GM21786 (cell line): ENCODE results near the gene KRT84.

Experiments
- ATAC-seq: cut with Tn5 transposase; IDR thresholded peaks from one replicate; pipeline ENCODE4 v1.9.1; 2021; ENCODE audit not compliant: unreplicated experiment

Gene KRT84, protein sequence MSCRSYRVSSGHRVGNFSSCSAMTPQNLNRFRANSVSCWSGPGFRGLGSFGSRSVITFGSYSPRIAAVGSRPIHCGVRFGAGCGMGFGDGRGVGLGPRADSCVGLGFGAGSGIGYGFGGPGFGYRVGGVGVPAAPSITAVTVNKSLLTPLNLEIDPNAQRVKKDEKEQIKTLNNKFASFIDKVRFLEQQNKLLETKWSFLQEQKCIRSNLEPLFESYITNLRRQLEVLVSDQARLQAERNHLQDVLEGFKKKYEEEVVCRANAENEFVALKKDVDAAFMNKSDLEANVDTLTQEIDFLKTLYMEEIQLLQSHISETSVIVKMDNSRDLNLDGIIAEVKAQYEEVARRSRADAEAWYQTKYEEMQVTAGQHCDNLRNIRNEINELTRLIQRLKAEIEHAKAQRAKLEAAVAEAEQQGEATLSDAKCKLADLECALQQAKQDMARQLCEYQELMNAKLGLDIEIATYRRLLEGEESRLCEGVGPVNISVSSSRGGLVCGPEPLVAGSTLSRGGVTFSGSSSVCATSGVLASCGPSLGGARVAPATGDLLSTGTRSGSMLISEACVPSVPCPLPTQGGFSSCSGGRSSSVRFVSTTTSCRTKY

DNA sequence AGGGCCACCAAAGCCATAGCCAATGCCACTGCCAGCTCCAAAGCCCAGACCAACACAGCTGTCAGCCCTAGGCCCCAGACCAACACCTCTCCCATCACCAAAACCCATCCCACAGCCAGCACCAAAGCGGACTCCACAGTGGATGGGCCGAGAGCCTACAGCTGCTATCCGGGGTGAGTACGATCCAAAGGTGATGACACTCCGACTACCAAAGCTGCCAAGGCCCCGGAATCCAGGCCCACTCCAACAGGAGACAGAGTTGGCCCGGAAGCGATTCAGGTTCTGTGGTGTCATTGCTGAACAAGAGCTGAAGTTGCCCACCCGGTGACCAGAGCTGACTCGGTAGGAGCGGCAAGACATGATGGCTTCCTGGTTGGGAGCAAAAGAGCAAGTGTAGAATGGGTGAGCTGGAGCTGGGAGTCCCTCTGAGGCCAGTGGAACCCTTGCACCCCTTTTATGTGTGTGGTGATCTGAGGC lies at the start of gene KRT84:
KRT84 (minus strand) TSS at position 427 of the 477 bp plus-strand sequence; CDS start at position 360, 67 bp downstream.
- ATAC-seq: no peak

DNA sequence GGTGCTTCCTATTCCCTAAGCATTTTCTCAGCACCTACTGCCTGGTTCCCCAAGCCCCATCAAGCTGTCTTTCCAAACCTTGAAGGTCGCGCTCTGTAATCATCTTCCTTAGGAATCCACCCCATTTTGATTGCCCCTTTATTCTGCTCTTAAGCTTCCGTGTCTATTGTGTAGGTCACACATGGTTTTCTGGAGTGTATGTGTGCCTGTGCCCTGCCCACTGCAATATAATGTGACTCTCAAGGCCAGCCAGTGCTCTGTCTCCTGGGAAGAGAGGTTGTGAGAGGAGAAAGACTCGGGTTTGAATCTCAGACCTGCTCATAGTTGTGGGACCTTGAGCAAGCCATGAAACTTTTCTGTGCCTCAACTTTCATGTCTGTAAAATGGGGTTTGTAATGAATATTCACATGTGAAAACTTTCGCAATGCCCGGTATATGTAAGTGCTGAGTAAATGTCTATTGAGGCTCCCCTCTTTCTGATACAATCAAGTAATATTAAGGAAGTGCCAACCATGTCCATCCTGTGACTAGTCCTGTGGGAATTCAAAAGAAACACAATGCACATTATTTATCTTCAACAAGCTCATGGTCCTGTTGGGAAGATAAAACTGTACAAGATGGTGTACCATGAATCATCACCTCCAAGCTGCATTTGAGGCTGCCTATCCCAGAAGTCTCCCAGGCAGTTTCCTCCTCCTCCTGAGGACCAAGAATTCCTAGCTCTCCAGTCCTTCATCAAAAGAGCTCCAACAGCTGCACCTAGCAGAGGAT lies 49.5 kb upstream of the KRT84 start:
- ATAC-seq: no peak

DNA sequence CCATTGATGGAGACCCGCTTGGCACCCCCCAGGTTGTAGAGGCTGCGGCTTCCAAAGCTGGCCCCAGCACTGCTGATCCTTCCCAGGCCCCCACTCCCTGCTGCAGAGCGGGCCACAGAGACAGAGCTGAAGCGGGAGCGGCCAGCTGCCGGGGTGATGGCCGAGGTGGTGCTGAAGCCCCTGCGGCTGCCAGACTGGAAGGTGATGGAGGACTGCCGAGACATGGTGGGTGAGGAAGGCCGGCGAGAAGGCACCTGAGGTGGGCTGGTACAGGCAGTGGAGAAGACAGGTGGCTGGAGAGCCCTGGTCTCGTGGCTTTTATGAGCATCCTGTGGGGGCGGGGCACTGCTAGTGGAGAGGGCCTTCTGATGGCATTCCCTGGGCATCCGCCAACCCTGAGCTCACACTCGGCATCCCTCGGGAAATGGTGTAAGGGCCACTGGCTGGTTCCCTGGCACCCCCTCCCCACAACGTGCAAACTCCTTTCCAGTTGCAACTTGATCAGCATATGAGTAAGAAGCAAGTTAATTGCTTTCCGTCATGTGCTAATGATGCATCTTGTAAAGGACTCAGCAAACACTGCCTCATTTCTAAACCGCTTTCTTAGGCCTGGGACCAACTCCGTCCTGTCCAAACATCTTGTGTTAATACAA lies 48.8 kb upstream of the KRT84 start, which contains the start of gene KRT75:
KRT75 (minus strand) TSS at position 291 of the 653 bp plus-strand sequence; CDS start at position 224, 67 bp downstream.
- ATAC-seq: no peak

DNA sequence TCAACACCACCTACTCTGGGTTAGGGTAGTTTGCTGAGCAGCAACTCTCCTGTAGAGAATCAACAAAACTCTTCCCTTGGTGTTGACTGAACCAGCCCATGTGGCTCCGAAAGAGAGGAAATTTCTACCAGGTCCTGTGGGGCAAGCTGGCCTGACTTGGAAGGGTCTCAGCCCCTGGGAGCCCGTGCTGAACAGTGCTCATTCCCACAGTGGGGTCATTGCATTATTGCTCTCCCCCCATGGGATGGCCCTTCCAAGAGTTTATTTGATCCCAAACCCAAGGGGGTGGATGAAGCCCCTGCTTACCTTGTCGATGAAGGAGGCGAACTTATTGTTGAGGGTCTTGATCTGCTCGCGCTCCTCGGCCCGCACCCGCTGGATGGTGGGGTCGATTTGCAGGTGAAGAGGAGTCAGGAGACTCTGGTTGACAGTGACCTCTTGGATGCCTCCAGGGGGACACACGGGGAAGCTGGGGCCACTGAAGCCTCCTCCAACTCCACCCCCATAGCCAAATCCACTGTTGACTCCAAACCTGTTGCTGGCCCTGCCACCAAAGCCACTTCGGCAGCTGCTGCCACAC lies 48.1 kb upstream of the KRT84 start:
- ATAC-seq: no peak

DNA sequence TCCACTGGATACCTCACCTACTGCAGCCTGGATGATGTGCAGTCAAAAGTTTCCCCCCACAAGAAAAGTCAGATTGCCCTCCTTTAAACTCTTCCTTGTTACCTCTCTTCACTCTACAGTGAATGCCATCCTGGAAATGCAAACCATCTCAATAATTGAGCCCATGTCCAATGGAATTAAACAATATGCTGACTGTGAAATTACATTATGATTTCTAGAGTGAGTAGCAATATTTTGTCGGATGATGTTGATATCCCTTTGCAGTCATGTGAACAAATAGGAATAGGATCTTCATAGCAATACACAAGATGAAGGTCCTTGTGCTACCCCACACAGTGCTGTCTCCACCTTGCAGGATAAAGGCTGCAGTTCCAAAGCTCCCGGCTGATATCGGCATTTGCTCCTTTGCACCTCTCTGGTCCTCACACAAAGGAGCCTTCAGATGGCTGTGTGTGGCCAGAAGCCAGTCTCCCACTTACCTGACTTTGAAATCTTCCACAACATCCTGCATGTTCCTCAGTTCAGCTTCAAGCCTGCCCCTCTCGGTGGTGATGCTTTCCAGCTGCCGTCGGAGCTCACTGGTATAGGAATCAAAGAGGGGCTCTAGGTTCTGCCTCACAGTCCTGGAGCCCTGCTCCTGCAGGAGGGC lies 47.2 kb upstream of the KRT84 start:
- ATAC-seq: no peak

DNA sequence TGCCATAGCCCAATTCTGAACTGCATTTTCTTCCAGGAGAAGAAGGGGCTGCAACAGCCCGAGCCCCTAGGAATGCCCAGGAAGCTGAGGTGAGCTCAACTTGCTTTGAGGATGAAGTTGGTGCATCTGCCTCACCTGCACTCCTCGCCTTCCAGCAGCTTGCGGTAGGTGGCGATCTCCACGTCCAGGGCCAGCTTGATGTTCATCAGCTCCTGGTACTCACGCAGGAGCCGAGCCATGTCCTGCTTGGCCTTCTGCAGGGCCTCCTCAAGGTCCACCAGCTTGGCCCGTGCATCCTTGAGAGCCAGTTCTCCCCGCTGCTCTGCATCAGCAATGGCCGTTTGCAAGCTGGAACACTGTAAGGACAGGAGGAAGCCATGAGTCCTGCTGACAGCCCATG lies 42.7 kb upstream of the KRT84 start:
- ATAC-seq: no peak

DNA sequence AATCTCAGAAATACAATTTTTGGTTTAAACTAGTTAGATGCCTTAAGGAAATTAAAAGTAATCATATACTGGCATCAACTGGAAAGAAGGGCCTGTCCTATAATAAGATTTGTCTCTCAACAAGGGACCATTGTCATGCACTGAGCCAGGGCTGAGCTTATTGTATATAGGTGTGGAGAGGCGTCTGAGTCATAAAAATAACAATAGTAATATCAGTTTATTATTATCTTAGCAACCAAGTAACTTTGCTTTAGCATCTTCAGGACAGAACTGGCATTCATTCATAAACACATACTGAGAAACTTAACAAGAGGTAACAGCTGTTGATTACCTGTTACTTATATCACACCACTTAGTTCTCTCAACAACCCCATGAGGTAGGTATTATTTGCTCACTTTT lies 41.6 kb upstream of the KRT84 start:
- ATAC-seq: no peak

DNA sequence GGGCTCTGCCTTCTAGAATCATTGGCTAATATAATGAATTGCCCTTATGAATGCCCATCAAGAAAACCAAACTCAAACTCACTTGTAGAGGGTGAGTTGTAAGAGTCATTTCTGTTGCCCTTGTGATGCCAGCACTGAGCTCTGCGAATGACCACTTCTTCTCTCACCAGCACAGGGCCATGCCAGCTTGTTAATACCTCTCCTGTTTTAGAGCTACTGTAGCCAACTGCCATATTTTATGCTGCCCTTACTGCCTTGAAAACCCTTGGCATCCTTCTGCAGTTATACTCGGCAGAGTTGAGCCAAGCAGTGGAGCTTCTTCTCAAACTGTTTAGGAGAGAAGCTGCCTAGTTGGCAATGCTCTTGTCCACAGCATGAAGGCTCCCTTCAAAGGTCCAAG lies 40.6 kb upstream of the KRT84 start:
- no peak for ATAC-seq

DNA sequence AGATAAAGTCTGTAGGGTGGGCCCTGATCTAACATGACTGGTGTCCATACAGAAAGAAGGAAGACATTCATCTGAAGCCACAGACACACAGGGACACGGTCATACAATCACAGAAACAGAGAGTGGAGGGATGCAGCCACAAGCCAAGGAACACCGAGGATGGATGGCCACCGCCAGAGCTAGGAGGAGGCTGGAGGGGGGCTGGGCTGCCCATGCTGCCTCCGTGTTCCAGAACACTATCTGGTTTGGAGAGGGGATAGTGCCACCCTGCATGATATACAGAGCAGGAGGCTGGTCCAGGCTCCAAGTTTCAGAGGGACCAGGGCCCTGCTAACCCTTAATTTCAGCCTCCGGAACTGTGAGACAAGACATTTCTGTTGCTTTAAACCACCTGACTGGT lies 40.0 kb upstream of the KRT84 start:
- no peak for ATAC-seq

DNA sequence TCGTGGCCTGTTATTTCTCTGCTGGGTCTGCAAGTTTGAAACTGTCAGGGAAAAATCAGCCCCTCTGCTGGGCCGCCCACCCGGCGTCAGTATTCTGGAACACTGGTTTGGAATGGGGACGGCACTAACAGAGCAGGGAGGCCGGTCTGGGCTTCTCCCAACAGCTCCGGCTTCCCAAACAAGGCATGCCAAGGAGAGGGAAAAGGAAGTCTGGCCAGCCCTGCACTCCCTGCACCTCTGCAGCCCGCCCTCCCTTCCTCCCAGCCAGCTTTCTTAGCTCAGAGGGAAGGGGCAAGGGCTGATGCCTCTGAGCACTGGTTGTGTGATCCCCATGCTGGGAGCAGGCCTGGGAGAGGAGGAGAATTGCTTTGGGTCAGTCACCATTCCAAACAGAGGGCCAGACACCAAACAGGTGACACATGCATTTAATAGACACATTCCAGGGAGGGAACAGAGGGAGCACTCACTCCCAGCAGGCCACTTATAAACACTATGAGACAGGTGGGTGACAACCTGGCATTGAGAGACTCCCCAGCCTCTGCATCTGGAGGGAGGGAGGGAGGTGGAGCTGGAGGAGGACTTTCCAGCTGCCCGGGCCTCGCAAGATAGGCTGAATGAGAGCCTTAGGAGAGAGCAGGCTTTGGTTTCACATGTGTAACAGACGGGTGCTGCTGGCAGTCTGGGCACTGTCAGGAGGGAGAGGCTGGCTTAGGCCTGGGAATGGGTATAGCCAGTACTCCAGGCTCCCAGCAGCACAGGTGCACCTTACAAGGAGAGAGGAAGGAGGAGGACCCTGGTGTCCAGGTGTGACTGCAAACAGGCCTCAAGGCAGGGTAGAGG lies 38.4 kb upstream of the KRT84 start:
- ATAC-seq: no peak

DNA sequence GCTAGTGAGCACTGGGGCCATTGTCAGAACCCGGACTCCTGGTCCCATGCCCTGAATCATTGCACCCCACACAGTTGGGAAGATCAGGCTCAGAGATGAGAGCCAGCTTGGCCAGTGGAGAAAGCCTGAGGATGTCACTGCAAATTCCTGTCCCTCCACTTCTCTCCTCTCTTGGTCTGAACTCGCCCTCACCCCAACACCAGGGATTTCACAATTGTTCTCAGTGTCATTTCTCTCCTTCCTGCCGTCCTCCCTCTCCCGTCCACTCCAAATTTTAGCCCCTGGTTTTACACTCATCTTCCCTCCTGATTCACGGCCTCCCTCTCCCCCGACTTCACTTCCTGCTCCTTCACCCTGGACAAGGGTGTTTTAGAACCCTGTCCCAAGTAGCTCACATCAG lies 37.6 kb upstream of the KRT84 start:
- ATAC-seq: no peak

DNA sequence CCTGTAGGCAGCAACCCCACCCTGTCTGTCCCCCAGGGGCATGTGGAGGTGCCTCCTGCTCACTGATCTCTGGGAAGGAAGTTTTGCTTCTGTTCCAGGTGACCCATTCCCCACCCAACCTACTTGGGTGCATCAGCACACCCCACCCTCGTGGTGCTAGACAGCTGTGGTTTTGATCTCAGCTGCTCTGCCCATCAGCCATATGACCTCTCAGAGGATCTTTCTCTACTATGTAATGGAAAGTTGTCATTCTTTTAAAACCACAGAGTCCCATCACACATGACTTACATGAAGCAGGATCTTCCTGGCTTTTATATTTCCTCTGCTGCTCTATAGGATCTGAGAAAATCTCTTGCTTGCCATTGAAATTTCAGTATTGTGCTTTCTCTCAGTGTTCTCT lies 34.2 kb upstream of the KRT84 start:
- ATAC-seq: no peak

DNA sequence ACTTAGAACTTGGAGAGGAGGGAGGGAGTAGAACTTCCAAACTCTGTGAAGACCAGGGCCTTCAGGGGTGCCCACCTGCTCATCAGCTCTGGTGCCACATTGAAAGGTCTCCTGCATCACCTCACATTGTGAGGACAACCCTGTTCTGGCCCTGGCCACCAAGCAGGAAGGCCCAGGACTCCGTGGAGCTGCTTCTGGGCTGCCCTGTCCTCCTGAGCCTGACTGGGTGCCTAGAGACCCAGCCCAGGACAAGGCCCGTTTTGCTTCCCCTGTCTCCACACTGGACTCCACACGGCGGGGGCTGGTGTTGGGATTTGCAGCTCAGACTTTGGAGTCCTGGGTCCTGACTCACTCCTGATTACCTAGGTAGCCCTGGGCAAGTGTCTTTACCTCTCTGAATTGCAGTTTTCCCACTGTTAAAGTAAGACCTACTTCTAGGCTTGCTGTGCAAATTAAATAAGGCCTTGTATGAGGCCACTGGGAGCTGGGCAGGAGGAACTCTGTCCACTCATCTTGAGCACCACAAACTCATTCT lies 33.2 kb upstream of the KRT84 start:
- no peak for ATAC-seq

DNA sequence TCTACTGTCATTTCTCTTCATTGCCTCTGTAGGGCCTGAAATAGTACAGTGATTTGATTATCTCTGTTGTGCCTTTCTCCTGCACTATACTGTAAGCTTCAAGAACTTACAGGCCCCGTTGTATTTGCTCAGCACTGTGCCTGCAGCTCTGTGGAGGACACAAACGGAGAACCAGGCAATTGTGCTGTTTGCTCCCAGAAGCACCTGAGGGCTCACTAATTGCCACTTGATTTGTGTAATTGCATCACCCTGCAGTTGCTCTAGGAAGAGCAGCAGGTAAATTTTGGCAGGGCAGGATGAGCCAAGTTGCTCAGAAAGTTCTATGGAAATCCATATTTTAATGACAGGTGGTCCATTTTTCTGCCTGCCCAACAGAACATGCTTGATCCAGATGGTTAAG lies 32.3 kb upstream of the KRT84 start:
- ATAC-seq: no peak

DNA sequence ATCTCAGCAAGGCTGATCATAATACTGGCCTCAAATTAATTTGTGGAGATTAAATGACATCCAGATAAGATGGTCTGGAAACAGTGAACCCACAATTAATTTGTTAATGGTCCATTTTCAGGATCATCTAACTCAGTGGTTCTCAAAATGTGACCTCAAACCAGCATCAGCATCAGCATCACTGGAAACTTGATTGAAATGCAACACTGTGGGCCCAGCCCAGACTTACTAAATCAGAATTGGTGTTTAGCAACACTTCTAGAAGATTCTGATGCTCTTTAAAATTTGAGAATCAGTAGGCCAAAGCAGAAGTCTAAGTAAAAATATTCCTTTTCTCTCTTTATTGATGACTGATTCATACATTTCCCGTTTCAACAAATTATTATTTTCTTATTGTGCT lies 31.3 kb upstream of the KRT84 start:
- no peak for ATAC-seq

DNA sequence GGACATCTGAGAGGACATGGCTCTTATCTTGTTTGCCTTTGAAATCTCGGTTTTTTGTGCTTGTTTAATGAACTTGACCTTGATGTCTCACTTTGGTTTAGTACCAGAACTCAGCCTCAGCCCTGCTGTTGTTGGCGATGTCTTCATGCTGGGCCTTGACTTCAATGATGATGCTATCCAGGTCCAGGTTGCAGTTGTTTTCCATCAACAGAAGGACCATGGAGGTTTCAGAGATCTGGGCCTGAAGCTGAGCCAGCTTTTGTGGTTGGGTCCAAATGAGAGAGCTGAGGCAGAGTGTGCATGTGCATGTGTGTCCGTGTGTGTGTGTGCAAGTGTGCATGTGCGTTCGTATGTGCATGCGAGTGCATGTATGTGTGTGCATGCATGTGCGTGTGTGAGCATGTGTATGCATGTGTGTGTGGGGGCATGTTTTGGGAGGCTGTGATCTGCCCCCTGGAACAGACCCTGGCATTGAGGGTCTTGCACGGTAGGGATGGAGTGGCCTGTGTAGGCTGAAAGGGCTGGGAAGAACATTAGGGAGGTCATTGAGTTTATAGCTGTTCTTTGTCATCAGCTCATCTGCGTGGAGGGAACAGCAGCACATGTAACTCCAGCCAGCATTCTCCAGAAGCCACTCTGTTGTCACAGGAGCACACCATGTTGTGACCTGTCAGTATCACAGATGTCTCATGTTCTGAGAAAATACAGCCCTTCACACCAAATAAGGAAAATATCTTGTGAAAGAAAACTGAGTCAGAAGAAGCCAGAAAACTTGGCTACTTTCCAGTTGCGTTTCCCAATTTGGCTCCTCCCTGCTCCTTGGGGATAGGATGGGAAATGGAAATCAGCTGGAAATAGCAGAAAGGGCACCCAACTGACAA lies 30.7 kb upstream of the KRT84 start:
- no peak for ATAC-seq

DNA sequence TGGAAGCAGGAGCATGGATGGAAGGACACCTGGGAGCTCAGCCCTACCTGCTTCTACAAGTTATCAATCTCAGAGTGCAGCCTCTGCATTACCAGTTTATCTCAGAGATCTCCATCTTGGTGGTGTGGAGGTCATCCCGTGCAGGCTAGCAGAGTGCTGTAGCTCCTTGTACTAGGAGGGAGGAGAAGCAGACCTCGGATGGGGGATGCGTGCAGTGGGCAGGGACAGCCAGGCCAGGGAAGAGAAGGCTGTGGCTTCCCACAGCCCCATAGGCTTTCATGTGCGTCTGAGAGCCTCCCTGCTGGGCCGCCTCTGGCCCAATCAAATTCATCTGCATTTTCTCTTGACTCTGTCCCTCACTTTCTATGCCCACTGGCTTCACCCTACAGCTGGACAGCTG lies 29.5 kb upstream of the KRT84 start:
- ATAC-seq: no peak

DNA sequence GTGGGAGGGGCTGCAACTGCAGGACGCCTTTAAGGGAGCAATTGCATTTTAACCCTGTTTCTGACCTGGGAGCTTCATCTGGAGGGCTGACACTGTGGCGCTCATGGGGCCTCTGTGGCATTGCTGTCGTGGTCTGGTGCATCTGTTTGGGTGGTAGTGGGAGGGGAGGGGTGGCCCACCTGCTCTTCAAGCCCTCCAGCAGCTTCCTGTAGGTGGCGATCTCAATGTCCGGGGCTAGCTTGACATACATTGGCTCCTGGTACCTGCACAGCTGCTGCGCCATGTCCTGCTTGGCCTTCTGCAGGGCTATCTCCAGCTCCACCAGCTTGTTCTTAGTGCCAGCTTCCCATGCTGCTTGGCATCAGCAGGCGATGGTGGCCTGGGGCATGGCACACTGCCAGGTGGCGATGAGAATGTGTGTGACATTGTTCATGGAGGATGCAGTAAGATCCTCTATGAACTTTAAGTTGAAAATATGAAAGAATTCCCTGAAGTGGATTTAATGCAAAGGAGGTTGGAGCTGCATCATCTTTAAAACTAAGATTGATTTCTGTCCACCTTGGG lies 28.4 kb upstream of the KRT84 start:
- ATAC-seq: no peak
